Keratinocyte (primary cell): ENCODE data around the gene IER2. TPM values are rescaled to one million over a fixed set of nuclear protein-coding genes. Genes with fewer than 3 reads are reported as not detected.

Source experiments
- DNase-seq: peaks from one replicate; pipeline ENCODE4 v3.0.0-alpha.2; 2011; ENCODE audit warnings: low read depth, missing footprints, low spot score
- FAIRE-seq: peaks from 2 replicates; lab custom pipeline; 2011; peaks lifted over from hg19 to GRCh38; lab: Jason Lieb, UNC
- H2AFZ ChIP-seq: 2 replicates; pipeline ENCODE4 v1.6.0; 2012; ENCODE audit warnings: low read length, control low read depth, inconsistent platforms; ENCODE audit not compliant: control insufficient read depth
- H3K27ac ChIP-seq: 2 replicates; pipeline ENCODE4 v1.5.1; 2011; ENCODE audit warnings: low read length; ENCODE audit not compliant: control insufficient read depth, insufficient read depth
- H3K27me3 ChIP-seq: 3 replicates; pipeline ENCODE4 v1.6.0; 2011; ENCODE audit warnings: low read length; ENCODE audit not compliant: control insufficient read depth, insufficient read depth; ENCODE audit errors: extremely low read depth
- H3K36me3 ChIP-seq, 2 experiments: 2 replicates in 1 of 2; 3 replicates in 1 of 2; pipeline ENCODE4 v1.5.1; 2011; ENCODE audit warnings: low read length in 2 of 2, mild to moderate bottlenecking in 1 of 2; ENCODE audit not compliant: control insufficient read depth in 2 of 2, insufficient read depth in 2 of 2; ENCODE audit errors: extremely low read depth in 1 of 2
- H3K4me1 ChIP-seq: 3 replicates; pipeline ENCODE4 v1.5.1; 2011; ENCODE audit warnings: low read length; ENCODE audit not compliant: control insufficient read depth, insufficient read depth; ENCODE audit errors: extremely low read depth
- H3K4me2 ChIP-seq: 3 replicates; pipeline ENCODE4 v1.6.0; 2011; ENCODE audit warnings: low read depth, low read length; ENCODE audit not compliant: control insufficient read depth, insufficient read depth; ENCODE audit errors: extremely low read depth
- H3K4me3 ChIP-seq, 3 experiments: fragments of 200-600 bp in 1 of 3; sonication (generic) in 1 of 3; 2 replicates in 2 of 3; 3 replicates in 1 of 3; pipeline ENCODE4 v1.5.1; 2011 to 2016; ENCODE audit warnings: low read length in 3 of 3, mild to moderate bottlenecking in 3 of 3, control low read depth in 2 of 3, inconsistent platforms in 1 of 3, low read depth in 1 of 3, mixed read lengths in 1 of 3, mixed run types in 1 of 3, moderate library complexity in 1 of 3; ENCODE audit not compliant: control insufficient read depth in 2 of 3, insufficient read depth in 2 of 3; ENCODE audit errors: extremely low read depth in 1 of 3
- H3K79me2 ChIP-seq: 2 replicates; pipeline ENCODE4 v1.6.0; 2012; ENCODE audit warnings: low read length; ENCODE audit not compliant: control insufficient read depth, insufficient read depth
- H3K9ac ChIP-seq: 3 replicates; pipeline ENCODE4 v1.6.0; 2011; ENCODE audit warnings: low read length; ENCODE audit not compliant: control insufficient read depth, insufficient read depth; ENCODE audit errors: extremely low read depth
- H3K9me1 ChIP-seq: 3 replicates; pipeline ENCODE4 v1.6.0; 2011; ENCODE audit warnings: low read length; ENCODE audit not compliant: control insufficient read depth, insufficient read depth; ENCODE audit errors: extremely low read depth
- H3K9me3 ChIP-seq: 2 replicates; pipeline ENCODE4 v1.5.1; 2012; ENCODE audit warnings: low read depth, low read length; ENCODE audit not compliant: control insufficient read depth
- H4K20me1 ChIP-seq: 3 replicates; pipeline ENCODE4 v1.6.0; 2011; ENCODE audit warnings: low read length; ENCODE audit not compliant: control insufficient read depth, insufficient read depth; ENCODE audit errors: extremely low read depth
- EZH2 ChIP-seq: IDR thresholded peaks from one replicate; pipeline ENCODE4 v1.6.1; 2012; ENCODE audit warnings: inconsistent platforms, mild to moderate bottlenecking, low read length, moderate library complexity
- dilution Hi-C: fragments of 300-500 bp; cut with MboI; formaldehyde crosslinking; loops from one replicate; pipeline ENCODE4 v1.7.0; 2020; ENCODE audit warnings: low sequenced_read_pairs; ENCODE audit not compliant: extremely low pct_ligation_motif_present
- polyA plus RNA-seq, 5 experiments: library from polyadenylated mRNA; depleted of rRNA in 3 of 5; stranded (reverse) in 3 of 5; stranded (forward) in 1 of 5; unstranded in 1 of 5; fragments of >200 nt; gene quantifications; 1 replicate in 1 of 5; 2 replicates in 3 of 5; 3 replicates in 1 of 5; pipeline versions ENCODE4 v1.2.1 to v1.2.3, GENCODE V29; 2011 to 2012; ENCODE audit warnings: missing spikeins in 2 of 5, low read depth in 1 of 5, low replicate concordance in 1 of 5
- TF ChIP-seq, protein P1 (sequence below), 3 experiments: IDR thresholded peaks in 1 of 3; conservative IDR thresholded peaks in 1 of 3; optimal IDR thresholded peaks in 1 of 3; 2 replicates in 2 of 3; 3 replicates in 1 of 3; pipeline versions ENCODE3 to v1.5.1; 2011; ENCODE audit warnings: low read length in 3 of 3, mild to moderate bottlenecking in 3 of 3, moderate library complexity in 2 of 3, control low read depth in 1 of 3, inconsistent platforms in 1 of 3; ENCODE audit not compliant: insufficient read depth in 2 of 3; ENCODE audit errors: extremely low read depth in 1 of 3

Gene IER2
- polyA plus RNA-seq, 1 donor (not counting 4 experiments of a cell fraction or from before 2014, with no cell fraction given) = 14.4 TPM

DNA sequence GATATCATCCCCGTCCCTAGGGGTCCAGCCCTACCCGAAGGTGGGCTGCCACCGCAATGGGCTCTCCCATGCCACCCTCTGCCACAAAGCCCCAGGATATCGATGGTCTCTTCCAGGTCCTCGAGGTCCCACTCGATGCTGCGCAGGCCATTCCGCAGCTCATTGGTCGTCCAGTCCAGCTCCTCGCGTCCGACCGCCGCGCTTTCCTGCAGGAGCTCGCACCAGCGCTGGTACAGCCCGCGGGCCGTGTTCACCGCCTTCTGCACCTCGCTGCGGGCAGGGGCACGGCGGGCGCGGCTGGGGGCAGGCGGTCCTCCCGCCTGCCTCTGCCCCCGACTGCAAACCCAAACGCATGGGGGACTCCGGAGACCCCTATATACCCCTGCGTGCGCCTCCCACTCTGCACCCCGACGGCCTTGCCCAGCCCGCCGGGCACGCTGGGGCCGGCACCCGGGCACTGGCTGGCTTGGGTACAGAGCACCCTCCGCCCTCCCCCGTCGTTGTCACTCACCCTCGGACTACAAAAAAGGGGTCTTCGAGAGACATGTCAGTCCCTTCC lies 504 bp upstream of the IER2 start:
- Histone ChIP-seq H3K36me3 (peaks cover 6 to 18% of the 10 kb centered on the region in 2 experiments), H3K27me3 (no peaks in the 10 kb centered on the region), H4K20me1 (peaks cover 9% of the 10 kb centered on the region), H2AFZ (peak overlapping the region; percentile 76), H3K4me3 (peak overlapping the region; percentile 62 to 99 (median 99)), H3K4me2 (peak overlapping the region; percentile 85), H3K9ac (peak overlapping the region; percentile 98), H3K27ac (peak overlapping the region; percentile 97), H3K4me1 (peaks cover 2% of the 10 kb centered on the region), H3K9me3 (no peaks in the 10 kb centered on the region), H3K9me1 (no peaks in the 10 kb centered on the region), H3K79me2 (peaks cover 48% of the 10 kb centered on the region)
- dilution Hi-C loops = no loop called here
- DNase-seq (no peak), FAIRE-seq (no peak)
- TF ChIP-seq, protein P1, sequence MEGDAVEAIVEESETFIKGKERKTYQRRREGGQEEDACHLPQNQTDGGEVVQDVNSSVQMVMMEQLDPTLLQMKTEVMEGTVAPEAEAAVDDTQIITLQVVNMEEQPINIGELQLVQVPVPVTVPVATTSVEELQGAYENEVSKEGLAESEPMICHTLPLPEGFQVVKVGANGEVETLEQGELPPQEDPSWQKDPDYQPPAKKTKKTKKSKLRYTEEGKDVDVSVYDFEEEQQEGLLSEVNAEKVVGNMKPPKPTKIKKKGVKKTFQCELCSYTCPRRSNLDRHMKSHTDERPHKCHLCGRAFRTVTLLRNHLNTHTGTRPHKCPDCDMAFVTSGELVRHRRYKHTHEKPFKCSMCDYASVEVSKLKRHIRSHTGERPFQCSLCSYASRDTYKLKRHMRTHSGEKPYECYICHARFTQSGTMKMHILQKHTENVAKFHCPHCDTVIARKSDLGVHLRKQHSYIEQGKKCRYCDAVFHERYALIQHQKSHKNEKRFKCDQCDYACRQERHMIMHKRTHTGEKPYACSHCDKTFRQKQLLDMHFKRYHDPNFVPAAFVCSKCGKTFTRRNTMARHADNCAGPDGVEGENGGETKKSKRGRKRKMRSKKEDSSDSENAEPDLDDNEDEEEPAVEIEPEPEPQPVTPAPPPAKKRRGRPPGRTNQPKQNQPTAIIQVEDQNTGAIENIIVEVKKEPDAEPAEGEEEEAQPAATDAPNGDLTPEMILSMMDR (optimal IDR thresholded peaks at IDR 0.05 in 1 of 3, IDR thresholded peaks at IDR 0.05 in 1 of 3, conservative IDR thresholded peaks at IDR 0.05 in 1 of 3; ENCODE audit: extremely low read depth in 1 of 3, insufficient read depth in 2 of 3, low read length in 3 of 3) = no peak
- no peak for TF ChIP-seq EZH2

DNA sequence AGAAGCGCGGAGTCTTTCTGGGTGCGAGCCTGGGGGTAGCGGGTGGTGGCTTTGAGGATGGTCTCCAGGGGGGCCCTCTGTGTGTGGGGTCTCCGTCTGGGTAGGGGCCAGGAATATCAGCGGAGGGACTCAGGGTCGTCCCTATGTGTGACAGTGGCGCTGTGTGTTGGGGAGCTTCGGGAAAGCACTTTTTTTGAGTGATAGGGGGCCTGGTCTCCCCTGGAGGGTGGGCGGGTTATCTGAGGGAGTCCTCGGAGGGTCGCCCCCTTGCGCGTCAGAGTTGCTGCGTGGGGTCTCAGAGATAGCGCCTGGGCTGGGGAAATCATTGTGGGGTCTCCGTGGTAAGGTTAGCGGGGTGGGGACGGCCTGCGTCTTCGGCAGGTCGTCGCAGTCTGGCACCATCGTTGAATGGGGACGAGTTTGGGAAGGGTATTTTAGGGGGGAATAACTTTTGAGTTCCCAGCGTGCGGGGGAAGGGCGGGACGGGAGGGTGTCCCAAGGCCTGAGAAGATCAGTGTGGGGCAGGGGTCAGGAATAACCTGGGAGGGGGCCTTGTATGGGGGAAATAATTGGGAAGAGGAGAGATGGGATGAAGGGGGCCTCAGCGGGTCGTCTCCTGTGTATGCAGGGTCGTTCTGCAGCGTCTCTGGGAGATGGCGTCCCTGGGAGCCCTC lies 857 bp downstream of the IER2 start:
- peaks cover 2 to 16% of the 10 kb centered on the region in 2 experiments for H3K36me3 ChIP-seq
- TF ChIP-seq, protein P1 (optimal IDR thresholded peaks at IDR 0.05 in 1 of 3, IDR thresholded peaks at IDR 0.05 in 1 of 3, conservative IDR thresholded peaks at IDR 0.05 in 1 of 3; ENCODE audit: extremely low read depth in 1 of 3, insufficient read depth in 2 of 3, low read length in 3 of 3) = no peak
- TF ChIP-seq EZH2 = no peak
- H3K9me3 ChIP-seq = no peaks in the 10 kb centered on the region
- H2AFZ ChIP-seq = no peak overlapping the region
- no peaks in the 10 kb centered on the region for H3K9me1 ChIP-seq
- H3K4me2 ChIP-seq = peak overlapping the region; percentile 77
- DNase-seq = no peak
- peak overlapping the region; percentile 97 for H3K27ac ChIP-seq
- peaks cover 46% of the 10 kb centered on the region for H3K79me2 ChIP-seq
- dilution Hi-C loops = no loop called here
- H4K20me1 ChIP-seq = peaks cover 9% of the 10 kb centered on the region
- peaks cover 14% of the 10 kb centered on the region for H3K4me1 ChIP-seq
- no peaks in the 10 kb centered on the region for H3K27me3 ChIP-seq
- H3K4me3 ChIP-seq = peak overlapping the region; percentile 62 to 99 (median 99)
- no peak for FAIRE-seq
- H3K9ac ChIP-seq = peak overlapping the region; percentile 98
